B cell (primary cell): ENCODE results near the gene MAN2A1. TPM values are rescaled to one million over a fixed set of nuclear protein-coding genes. Genes with fewer than 3 reads are reported as not detected.
A peak's percentile ranks its signal among the peaks of the same experiment; 100 is the strongest.

Experiments
- ATAC-seq: fragments of 200-7000 bp; cut with Tn5 transposase; one replicate; pipeline ENCODE4 v1.10.0; 2021; ENCODE audit warnings: low read depth, mild to moderate bottlenecking, moderate number of reproducible peaks, moderate library complexity
- CTCF ChIA-PET: fragments of 350-600 bp; sonication (Branson Sonifier 250); formaldehyde crosslinking; loops from one replicate; lab custom pipeline; 2021; ENCODE audit warnings: antibody characterized with exemption, inconsistent platforms; lab: Charles Lee
- POLR2A ChIA-PET: fragments of 350-600 bp; sonication (Branson Sonifier 250); formaldehyde crosslinking; loops from one replicate; lab custom pipeline; 2021; ENCODE audit warnings: antibody characterized with exemption; lab: Charles Lee
- DNase-seq: peaks from one replicate; pipeline ENCODE4 v3.0.0; 2013
- H2AFZ ChIP-seq: 2 replicates; pipeline ENCODE4 v1.6.1; 2012; ENCODE audit warnings: mild to moderate bottlenecking, low read depth, low read length; ENCODE audit not compliant: insufficient read depth, poor library complexity, severe bottlenecking
- H3K27ac ChIP-seq, 2 donors: 1 replicate in 1 of 2; 2 replicates in 1 of 2; pipeline ENCODE4 v1.5.1; 2012 to 2013; ENCODE audit warnings: low read length in 2 of 2, mild to moderate bottlenecking in 2 of 2, moderate library complexity in 1 of 2
- H3K27me3 ChIP-seq, 4 experiments: fragments of 200-600 bp in 1 of 4; sonication (generic) in 1 of 4; replicated peaks in 1 of 4; 1 replicate in 2 of 4; 2 replicates in 2 of 4; pipeline versions ENCODE4 v1.6.1 to v1.7.0; 2013 to 2016; ENCODE audit warnings: low read length in 3 of 4, mild to moderate bottlenecking in 2 of 4, mixed read lengths in 1 of 4, moderate library complexity in 1 of 4; ENCODE audit not compliant: insufficient read depth in 4 of 4, control insufficient read depth in 3 of 4; ENCODE audit errors: control extremely low read depth in 1 of 4
- H3K36me3 ChIP-seq, 2 experiments: replicated peaks in 1 of 2; 1 replicate in 1 of 2; 2 replicates in 1 of 2; pipeline versions ENCODE4 v1.6.1 to v1.7.1; 2013; ENCODE audit warnings: low read length in 1 of 2; ENCODE audit not compliant: insufficient read depth in 2 of 2, control insufficient read depth in 1 of 2; ENCODE audit errors: control extremely low read depth in 1 of 2, extremely low read depth in 1 of 2
- H3K4me1 ChIP-seq, 2 donors: fragments of 200-600 bp in 1 of 2; sonication (generic) in 1 of 2; 1 replicate in 1 of 2; 2 replicates in 1 of 2; pipeline versions ENCODE4 v1.5.1 to v1.6.1; 2013 to 2017; ENCODE audit warnings: low read length in 2 of 2; ENCODE audit not compliant: control insufficient read depth in 2 of 2, insufficient read depth in 2 of 2
- H3K4me2 ChIP-seq: replicated peaks from 2 replicates; pipeline ENCODE3; 2012; ENCODE audit warnings: mild to moderate bottlenecking, low read depth, low read length; ENCODE audit not compliant: poor library complexity, severe bottlenecking
- H3K4me3 ChIP-seq, 5 experiments: fragments of 200-600 bp in 1 of 5; sonication (generic) in 1 of 5; 1 replicate in 3 of 5; 2 replicates in 2 of 5; pipeline versions ENCODE4 v1.5.1 to v1.7.0; 2011 to 2016; ENCODE audit warnings: low read length in 4 of 5, mild to moderate bottlenecking in 4 of 5, low read depth in 2 of 5, control low read depth in 1 of 5, moderate library complexity in 1 of 5; ENCODE audit not compliant: insufficient read depth in 1 of 5; ENCODE audit errors: control extremely low read depth in 1 of 5, extremely low read depth in 1 of 5
- H3K79me2 ChIP-seq: fragments of 200-600 bp; sonication (generic); one replicate; pipeline ENCODE4 v1.6.0; 2016; ENCODE audit warnings: low read length; ENCODE audit not compliant: control insufficient read depth, insufficient read depth
- H3K9ac ChIP-seq: fragments of 200-600 bp; sonication (generic); 2 replicates; pipeline ENCODE4 v1.6.1; 2017; ENCODE audit warnings: mild to moderate bottlenecking, low read length, moderate library complexity
- H3K9me3 ChIP-seq, 3 donors: one replicate each; pipeline versions ENCODE4 v1.6.1 to v1.7.1; 2013; ENCODE audit warnings: low read length in 2 of 3; ENCODE audit not compliant: control insufficient read depth in 2 of 3, insufficient read depth in 1 of 3; ENCODE audit errors: control extremely low read depth in 1 of 3
- H4K20me1 ChIP-seq: 2 replicates; pipeline ENCODE4 v1.6.0; 2012; ENCODE audit warnings: mild to moderate bottlenecking, low read length; ENCODE audit not compliant: insufficient read depth, control insufficient read depth, poor library complexity, severe bottlenecking
- H3K27ac Mint-ChIP-seq: one replicate; pipeline ENCODE4 v1.8.0; 2021; ENCODE audit warnings: mixed read lengths
- H3K27me3 Mint-ChIP-seq: one replicate; pipeline ENCODE4 v1.8.0; 2021; ENCODE audit warnings: mixed read lengths
- H3K4me1 Mint-ChIP-seq: one replicate; pipeline ENCODE4 v1.8.0; 2021; ENCODE audit warnings: mixed read lengths
- H3K4me3 Mint-ChIP-seq: one replicate; pipeline ENCODE4 v1.8.0; 2021; ENCODE audit warnings: mixed read lengths
- H3K9me3 Mint-ChIP-seq: one replicate; pipeline ENCODE4 v1.8.0; 2022; ENCODE audit warnings: mixed read lengths; ENCODE audit not compliant: insufficient read depth
- CTCF ChIP-seq: fragments of 200-600 bp; IDR thresholded peaks from one replicate; pipeline ENCODE4 v1.8.0; 2022; ENCODE audit warnings: antibody characterized with exemption, mild to moderate bottlenecking
- EZH2 ChIP-seq: IDR thresholded peaks from 2 replicates; pipeline ENCODE4 v1.6.1; 2012; ENCODE audit warnings: borderline replicate concordance, low read depth, mild to moderate bottlenecking, moderate library complexity, low read length; ENCODE audit not compliant: insufficient read depth, poor library complexity, severe bottlenecking
- WGBS: methylation state at CpG from one replicate; pipeline ENCODE4 v1.1.5; 2013; ENCODE audit warnings: missing lambda C conversion rate; ENCODE audit not compliant: insufficient coverage; 5-methylcytosine and 5-hydroxymethylcytosine counted together
- intact Hi-C: fragments of 100-400 bp; cut with micrococcal nuclease; formaldehyde crosslinking; loops from one replicate; pipeline ENCODE4 v1.10.0; 2022
- polyA plus RNA-seq: library from polyadenylated mRNA; depleted of rRNA; stranded (reverse); fragments of >200 nt; gene quantifications from 2 replicates; pipeline ENCODE4 v1.2.3, GENCODE V29; 2012
- total RNA-seq, 2 donors: library from RNA; stranded (reverse); fragments of 120-200 nt in 1 of 2; gene quantifications; 1 replicate in 1 of 2; 2 replicates in 1 of 2; pipeline versions ENCODE4 v1.2.3 to v1.2.4, GENCODE V29; 2013 to 2022

MAN2A1 gene
- total and polyA plus RNA-seq, 2 donors (not counting 1 experiment from before 2014, with no cell fraction given): 12.7 to 55.0 TPM

DNA sequence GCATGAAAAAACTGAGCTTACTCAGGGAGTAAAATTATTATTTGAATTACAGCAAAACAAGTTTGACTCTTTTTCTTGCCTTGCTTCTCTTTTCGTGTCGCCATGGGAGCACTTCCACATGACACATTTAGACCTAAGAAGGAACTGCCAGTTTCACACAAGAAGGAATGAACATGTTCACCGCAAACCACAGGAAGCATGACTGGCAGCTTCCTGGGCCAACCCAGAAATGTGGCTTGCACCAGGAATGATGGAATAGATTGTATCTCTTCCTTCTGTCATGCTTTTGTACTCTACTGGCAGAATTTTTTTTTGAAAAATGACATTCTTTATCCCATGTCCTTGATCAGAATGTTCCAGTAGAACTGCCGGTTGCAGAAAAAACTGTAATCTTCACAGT, 32.9 kb upstream of the MAN2A1 start:
- H3K27me3 Mint-ChIP-seq: peaks cover 10% of the 10 kb centered on the region
- H3K27me3 ChIP-seq: peaks cover 0 to 4% (median 0%) of the 10 kb centered on the region in 4 experiments
- POLR2A ChIA-PET: no interaction called here
- no peak overlapping the region for H3K27ac Mint-ChIP-seq
- no peaks in the 10 kb centered on the region for H3K36me3 ChIP-seq
- peaks cover 8 to 12% of the 10 kb centered on the region in 2 donors for H3K4me1 ChIP-seq
- no peak overlapping the region for H3K4me3 Mint-ChIP-seq
- peaks cover 12% of the 10 kb centered on the region for H3K4me1 Mint-ChIP-seq
- no peak overlapping the region for H2AFZ ChIP-seq
- 0% methylated on average over 2 of the region's 4 CpGs for WGBS
- CTCF ChIA-PET: no interaction called here
- no peaks in the 10 kb centered on the region for H3K79me2 ChIP-seq
- no peak overlapping the region for H3K9ac ChIP-seq
- ATAC-seq (no peak), DNase-seq (peak; percentile 40)
- intact Hi-C loops: no loop called here
- no peak overlapping the region for H3K27ac ChIP-seq
- H3K4me2 ChIP-seq: peak overlapping the region; percentile 4
- H3K9me3 Mint-ChIP-seq: no peaks in the 10 kb centered on the region
- no peaks in the 10 kb centered on the region for H3K9me3 ChIP-seq
- H4K20me1 ChIP-seq: no peaks in the 10 kb centered on the region
- no peak for TF ChIP-seq CTCF
- no peak for TF ChIP-seq EZH2
- no peak overlapping the region for H3K4me3 ChIP-seq

- no peak overlapping the region for H3K9ac ChIP-seq
Measured at GRCh38 chr5:109659901-109660300, 29.8 kb upstream of the MAN2A1 start.

More at GRCh38 chr5:109659901-109660300, 29.8 kb upstream of the MAN2A1 start:
- ChIA-PET POLR2A (no interaction called here), CTCF (no interaction called here)
- Histone ChIP-seq H4K20me1 (no peaks in the 10 kb centered on the region), H3K9me3 (no peaks in the 10 kb centered on the region), H3K4me2 (no peak overlapping the region), H3K27me3 (peaks cover 0 to 4% (median 0%) of the 10 kb centered on the region in 4 experiments), H3K79me2 (no peaks in the 10 kb centered on the region), H3K4me3 (no peak overlapping the region), H2AFZ (no peak overlapping the region), H3K36me3 (no peaks in the 10 kb centered on the region), H3K27ac (no peak overlapping the region), H3K4me1 (peaks cover 8 to 12% of the 10 kb centered on the region in 2 donors)
- Mint-ChIP-seq H3K27me3 (peaks cover 5% of the 10 kb centered on the region), H3K9me3 (no peaks in the 10 kb centered on the region), H3K27ac (no peak overlapping the region), H3K4me3 (no peak overlapping the region), H3K4me1 (peaks cover 12% of the 10 kb centered on the region)
- no CpG with 5 or more reads among the region's 1 CpG for WGBS
- no peak for DNase-seq
- TF ChIP-seq EZH2: no peak
- no peak for TF ChIP-seq CTCF
- intact Hi-C loops: no loop called here
- no peak for ATAC-seq
